Loucy (cell line): ENCODE measurements around the gene SLX9.

Experiments
- H2AFZ ChIP-seq: fragments of 200-600 bp; sonication (generic); 2 replicates; pipeline ENCODE4 v1.6.0; 2016; ENCODE audit warnings: antibody characterized with exemption, mild to moderate bottlenecking, low read length, moderate library complexity
- H3F3A ChIP-seq: fragments of 200-600 bp; 2 replicates; pipeline ENCODE4 v1.6.0; 2016; ENCODE audit warnings: antibody characterized with exemption, low read depth, mild to moderate bottlenecking
- H3K27me3 ChIP-seq: fragments of 200-600 bp; sonication (generic); 2 replicates; pipeline ENCODE4 v1.6.1; 2014; ENCODE audit warnings: low read length, mild to moderate bottlenecking; ENCODE audit not compliant: insufficient read depth, poor library complexity, severe bottlenecking
- H3K36me3 ChIP-seq: fragments of 200-600 bp; sonication (generic); 2 replicates; pipeline ENCODE4 v1.6.1; 2016; ENCODE audit warnings: low read length; ENCODE audit not compliant: insufficient read depth
- H3K4me1 ChIP-seq: fragments of 200-600 bp; sonication (generic); 2 replicates; pipeline ENCODE4 v1.5.1; 2014; ENCODE audit warnings: low read length, mild to moderate bottlenecking; ENCODE audit not compliant: insufficient read depth, poor library complexity, severe bottlenecking
- H3K4me2 ChIP-seq: fragments of 200-600 bp; sonication (generic); 2 replicates; pipeline ENCODE4 v1.6.0; 2014; ENCODE audit warnings: antibody characterized with exemption, low read length, low read depth, mild to moderate bottlenecking; ENCODE audit not compliant: poor library complexity, severe bottlenecking
- H3K4me3 ChIP-seq: fragments of 200-600 bp; sonication (generic); 2 replicates; pipeline ENCODE4 v1.5.1; 2014; ENCODE audit warnings: low read length, mild to moderate bottlenecking, mixed read lengths; ENCODE audit not compliant: poor library complexity, severe bottlenecking
- H3K79me2 ChIP-seq: fragments of 200-600 bp; sonication (generic); 2 replicates; pipeline ENCODE4 v1.6.1; 2014; ENCODE audit warnings: low read length; ENCODE audit not compliant: insufficient read depth
- H3K9ac ChIP-seq: fragments of 200-600 bp; sonication (generic); 2 replicates; pipeline ENCODE4 v1.6.0; 2014; ENCODE audit warnings: mild to moderate bottlenecking, low read depth, low read length, moderate library complexity; ENCODE audit not compliant: poor library complexity, severe bottlenecking
- H3K9me2 ChIP-seq: fragments of 200-600 bp; sonication (generic); replicated peaks from 2 replicates; pipeline ENCODE4 v1.6.1; 2016; ENCODE audit warnings: low read depth, low read length, mixed read lengths
- H3K9me3 ChIP-seq: fragments of 200-600 bp; sonication (generic); 2 replicates; pipeline ENCODE4 v1.6.1; 2014; ENCODE audit warnings: mild to moderate bottlenecking, antibody characterized with exemption, low read length, low read depth; ENCODE audit not compliant: insufficient read depth
- H4K20me1 ChIP-seq: fragments of 200-600 bp; sonication (generic); 2 replicates; pipeline ENCODE4 v1.6.0; 2014; ENCODE audit warnings: antibody characterized with exemption, low read length, mild to moderate bottlenecking; ENCODE audit not compliant: insufficient read depth, poor library complexity, severe bottlenecking
- CTCF ChIP-seq: fragments of 200-600 bp; sonication (generic); conservative IDR thresholded peaks from 2 replicates; pipeline ENCODE4 v1.5.1; 2014; ENCODE audit warnings: mild to moderate bottlenecking, antibody characterized with exemption, low read length
- EZH2phosphoT487 ChIP-seq: fragments of 200-600 bp; IDR thresholded peaks from 2 replicates; pipeline ENCODE4 v1.6.1; 2018; ENCODE audit warnings: antibody characterized with exemption, mild to moderate bottlenecking, moderate library complexity, borderline replicate concordance

The SLX9 gene

GRCh38 chr21:44933199-44933917 is 6.5 kb upstream of the SLX9 start:
- H3K27me3 ChIP-seq: no peaks in the 10 kb centered on the region
- no peak overlapping the region for H2AFZ ChIP-seq
- H3K4me3 ChIP-seq: peak overlapping the region; percentile 68
- no peak overlapping the region for H3K9ac ChIP-seq
- no peaks in the 10 kb centered on the region for H3K36me3 ChIP-seq
- H4K20me1 ChIP-seq: no peaks in the 10 kb centered on the region
- H3F3A ChIP-seq: peaks cover 5% of the 10 kb centered on the region; the same call in 1 of the 2 replicates
- H3K4me1 ChIP-seq: peaks cover 37% of the 10 kb centered on the region
- no peaks in the 10 kb centered on the region for H3K9me3 ChIP-seq
- H3K9me2 ChIP-seq: no peaks in the 10 kb centered on the region
- H3K79me2 ChIP-seq: peaks cover under 1% of the 10 kb centered on the region; the same call in 1 of the 2 replicates
- TF ChIP-seq CTCF (no peak), EZH2phosphoT487 (no peak)
- H3K4me2 ChIP-seq: peak overlapping the region; percentile 79

- Histone ChIP-seq H3F3A (peaks cover 5% of the 10 kb centered on the region; the same call in 1 of the 2 replicates), H3K27me3 (no peaks in the 10 kb centered on the region), H3K4me3 (no peak overlapping the region), H2AFZ (no peak overlapping the region), H3K4me2 (no peak overlapping the region), H4K20me1 (no peaks in the 10 kb centered on the region), H3K4me1 (peaks cover 36% of the 10 kb centered on the region), H3K9me2 (no peaks in the 10 kb centered on the region), H3K9me3 (no peaks in the 10 kb centered on the region), H3K36me3 (no peaks in the 10 kb centered on the region), H3K9ac (no peak overlapping the region), H3K79me2 (peaks cover 4% of the 10 kb centered on the region; the same call in 1 of the 2 replicates)
- TF ChIP-seq EZH2phosphoT487 (no peak), CTCF (no peak)
Observed at GRCh38 chr21:44933918-44934260, 5.9 kb upstream of the SLX9 start.

GRCh38 chr21:44934276-44934675 is 5.6 kb upstream of the SLX9 start:
- Histone ChIP-seq H3F3A (peaks cover 5% of the 10 kb centered on the region; the same call in 1 of the 2 replicates), H3K9ac (no peak overlapping the region), H2AFZ (no peak overlapping the region), H3K4me1 (peaks cover 36% of the 10 kb centered on the region), H4K20me1 (no peaks in the 10 kb centered on the region), H3K4me2 (no peak overlapping the region), H3K36me3 (no peaks in the 10 kb centered on the region), H3K27me3 (no peaks in the 10 kb centered on the region), H3K9me3 (no peaks in the 10 kb centered on the region), H3K9me2 (no peaks in the 10 kb centered on the region), H3K79me2 (peaks cover 8% of the 10 kb centered on the region), H3K4me3 (no peak overlapping the region)
- TF ChIP-seq CTCF (no peak), EZH2phosphoT487 (no peak)
